A549 (cell line): ENCODE measurements around the gene PPM1B. TPM values are rescaled to one million over a fixed set of nuclear protein-coding genes. Genes with fewer than 3 reads are reported as not detected.

Experiments
- ATAC-seq, 2 experiments: fragments of 200-7000 bp in 1 of 2; fragments of >200 bp in 1 of 2; cut with Nextera tagmentation in 1 of 2; cut with Tn5 transposase in 1 of 2; 3 replicates each; pipeline versions ENCODE4 v1.8.0 to v1.9.1; 2018 to 2020; ENCODE audit warnings: mild to moderate bottlenecking in 1 of 2, moderate library complexity in 1 of 2
- CTCF ChIA-PET: fragments of 300-600 bp; sonication (Branson Sonifier 250); formaldehyde crosslinking; extraction: SDS; loops from one replicate; lab custom pipeline; 2021; ENCODE audit warnings: antibody characterized with exemption, inconsistent platforms; lab: Yijun Ruan, JAX
- POLR2A ChIA-PET: fragments of 350-600 bp; formaldehyde crosslinking; extraction: SDS; loops from one replicate; lab custom pipeline; 2021; ENCODE audit warnings: antibody characterized with exemption, inconsistent platforms; lab: Yijun Ruan, JAX
- DNase-seq, 2 experiments: peaks; one replicate each; pipeline versions ENCODE4 v3.0.0 to v3.0.0-alpha.2; 2011 to 2016; ENCODE audit warnings: low read depth in 1 of 2, low spot score in 1 of 2
- FAIRE-seq: peaks from 2 replicates; lab custom pipeline; 2011; peaks lifted over from hg19 to GRCh38; lab: Jason Lieb, UNC
- H3K27ac ChIP-seq, 2 experiments: fragments of >200 bp; sonication (Bioruptor Twin); formaldehyde crosslinking; 3 replicates each; pipeline ENCODE4 v1.5.1; 2016 to 2017
- H3K4me1 ChIP-seq: fragments of >200 bp; sonication (Bioruptor Twin); formaldehyde crosslinking; 3 replicates; pipeline ENCODE4 v1.6.1; 2016
- H3K4me2 ChIP-seq: fragments of >200 bp; sonication (Bioruptor Twin); formaldehyde crosslinking; 3 replicates; pipeline ENCODE4 v1.6.1; 2016
- H3K4me3 ChIP-seq: fragments of >200 bp; sonication (Bioruptor Twin); formaldehyde crosslinking; 3 replicates; pipeline ENCODE4 v1.5.1; 2016
- H3K9me3 ChIP-seq: fragments of >200 bp; sonication (Bioruptor Twin); formaldehyde crosslinking; 3 replicates; pipeline ENCODE4 v1.6.1; 2016
- BHLHE40 ChIP-seq: IDR thresholded peaks from 2 replicates; pipeline ENCODE4 v1.6.1; 2012; ENCODE audit warnings: low read depth, low read length, inconsistent platforms
- CBX8 ChIP-seq: fragments of 200-600 bp; sonication (generic); IDR thresholded peaks from 2 replicates; pipeline ENCODE4 v1.6.1; 2016
- CHD2 ChIP-seq: fragments of 150-350 bp; IDR thresholded peaks from 2 replicates; pipeline ENCODE4 v1.6.1; 2014; ENCODE audit warnings: low read length; ENCODE audit not compliant: partially characterized antibody
- EHF ChIP-seq: fragments of 250-450 bp; sonication (Bioruptor Pico); IDR thresholded peaks from 2 replicates; pipeline ENCODE4 v1.5.0; 2020; ENCODE audit warnings: mild to moderate bottlenecking
- FOSB ChIP-seq: fragments of 250-450 bp; sonication (Bioruptor Pico); IDR thresholded peaks from 2 replicates; pipeline ENCODE4 v1.5.0; 2020; ENCODE audit warnings: mild to moderate bottlenecking, moderate library complexity
- FOSL2 ChIP-seq, 2 experiments: fragments of 450-650 bp in 1 of 2; fragments of >200 bp in 1 of 2; sonication (Bioruptor Twin) in 1 of 2; formaldehyde crosslinking; IDR thresholded peaks; 2 replicates each; pipeline versions ENCODE4 v1.5.0 to v1.6.1; 2016 to 2020; ENCODE audit warnings: mild to moderate bottlenecking in 1 of 2, moderate library complexity in 1 of 2
- FOXS1 ChIP-seq: fragments of 250-450 bp; sonication (Bioruptor Pico); IDR thresholded peaks from 2 replicates; pipeline ENCODE4 v1.5.0; 2020; ENCODE audit warnings: mild to moderate bottlenecking, moderate library complexity
- GATA3 ChIP-seq: IDR thresholded peaks from 2 replicates; pipeline ENCODE4 v1.6.1; 2012; ENCODE audit warnings: borderline replicate concordance
- HOXB13 ChIP-seq: fragments of 250-450 bp; sonication (Bioruptor Pico); IDR thresholded peaks from 2 replicates; pipeline ENCODE4 v1.5.0; 2020; ENCODE audit warnings: low read depth, mild to moderate bottlenecking, moderate library complexity
- HOXB5 ChIP-seq: fragments of 250-450 bp; sonication (Bioruptor Pico); IDR thresholded peaks from 2 replicates; pipeline ENCODE4 v1.5.0; 2020; ENCODE audit warnings: mild to moderate bottlenecking, moderate library complexity
- MAZ ChIP-seq: fragments of 150-350 bp; IDR thresholded peaks from 2 replicates; pipeline ENCODE4 v1.6.1; 2014; ENCODE audit warnings: antibody characterized with exemption, low read depth, low read length, borderline replicate concordance
- NR3C1 ChIP-seq: fragments of >200 bp; sonication (Bioruptor Twin); formaldehyde crosslinking; IDR thresholded peaks from 3 replicates; pipeline ENCODE4 v1.6.1; 2017
- PHF8 ChIP-seq: fragments of 200-600 bp; sonication (generic); IDR thresholded peaks from 2 replicates; pipeline ENCODE4 v1.6.1; 2016; ENCODE audit warnings: low read depth, mild to moderate bottlenecking, antibody characterized with exemption, moderate library complexity, borderline replicate concordance
- POLR2A ChIP-seq: IDR thresholded peaks from 2 replicates; pipeline ENCODE4 v1.6.1; 2012; ENCODE audit warnings: mild to moderate bottlenecking, low read length
- RARB ChIP-seq: fragments of 250-450 bp; sonication (Bioruptor Pico); IDR thresholded peaks from 2 replicates; pipeline ENCODE4 v1.8.0; 2021; ENCODE audit warnings: mild to moderate bottlenecking, moderate library complexity
- RFX5 ChIP-seq: fragments of 450-650 bp; IDR thresholded peaks from 2 replicates; pipeline ENCODE4 v1.7.1; 2014; ENCODE audit warnings: antibody characterized with exemption, mild to moderate bottlenecking, moderate library complexity
- RNF2 ChIP-seq: fragments of 200-600 bp; sonication (generic); IDR thresholded peaks from 2 replicates; pipeline ENCODE4 v1.6.1; 2016; ENCODE audit warnings: low read depth, mild to moderate bottlenecking, antibody characterized with exemption, moderate library complexity, borderline replicate concordance
- SMC3 ChIP-seq: fragments of >200 bp; sonication (Bioruptor Twin); formaldehyde crosslinking; IDR thresholded peaks from 3 replicates; pipeline ENCODE4 v1.6.1; 2018; ENCODE audit warnings: inconsistent platforms
- ZFP36 ChIP-seq: fragments of 450-650 bp; IDR thresholded peaks from 2 replicates; pipeline ENCODE4 v1.6.1; 2014; ENCODE audit warnings: borderline replicate concordance; ENCODE audit not compliant: partially characterized antibody
- WGBS: methylation state at CpG from one replicate; pipeline ENCODE4 v1.1.6; 2017; ENCODE audit errors: missing lambda C conversion rate; 5-methylcytosine and 5-hydroxymethylcytosine counted together
- polyA plus RNA-seq, 4 experiments: library from polyadenylated mRNA; depleted of rRNA in 3 of 4; stranded (reverse); fragments of >200 nt; fragmentation: RNase III in 1 of 4; extraction: RNeasy Plus Mini Kit Qiagen cat#74134 plus additional on column Dnase treatment in 1 of 4; gene quantifications; 2 replicates in 3 of 4; 3 replicates in 1 of 4; pipeline ENCODE4 v1.2.3, GENCODE V29; 2011 to 2017
- TF ChIP-seq, protein P1 (sequence below): fragments of 450-650 bp; IDR thresholded peaks from 2 replicates; pipeline ENCODE4 v1.6.1; 2014; ENCODE audit warnings: antibody characterized with exemption
- TF ChIP-seq, protein P2 (sequence below): fragments of >200 bp; sonication (Bioruptor Twin); formaldehyde crosslinking; IDR thresholded peaks from 3 replicates; pipeline ENCODE4 v1.6.1; 2016
- TF ChIP-seq, protein P3 (sequence below): IDR thresholded peaks from 2 replicates; pipeline ENCODE4 v1.6.1; 2012; ENCODE audit warnings: low read depth, borderline replicate concordance
- TF ChIP-seq, protein P4 (sequence below): fragments of 250-450 bp; sonication (Bioruptor Pico); IDR thresholded peaks from 2 replicates; pipeline ENCODE4 v1.5.0; 2021; ENCODE audit warnings: mild to moderate bottlenecking, moderate library complexity, borderline replicate concordance
- TF ChIP-seq, protein P5 (sequence below): fragments of >200 bp; sonication (Bioruptor Twin); formaldehyde crosslinking; IDR thresholded peaks from 3 replicates; pipeline ENCODE4 v1.5.1; 2016

PPM1B gene
- polyA plus RNA-seq, 2 of the 4 experiments (the other 2 are of a cell fraction): 49.0 to 75.1 TPM

DNA sequence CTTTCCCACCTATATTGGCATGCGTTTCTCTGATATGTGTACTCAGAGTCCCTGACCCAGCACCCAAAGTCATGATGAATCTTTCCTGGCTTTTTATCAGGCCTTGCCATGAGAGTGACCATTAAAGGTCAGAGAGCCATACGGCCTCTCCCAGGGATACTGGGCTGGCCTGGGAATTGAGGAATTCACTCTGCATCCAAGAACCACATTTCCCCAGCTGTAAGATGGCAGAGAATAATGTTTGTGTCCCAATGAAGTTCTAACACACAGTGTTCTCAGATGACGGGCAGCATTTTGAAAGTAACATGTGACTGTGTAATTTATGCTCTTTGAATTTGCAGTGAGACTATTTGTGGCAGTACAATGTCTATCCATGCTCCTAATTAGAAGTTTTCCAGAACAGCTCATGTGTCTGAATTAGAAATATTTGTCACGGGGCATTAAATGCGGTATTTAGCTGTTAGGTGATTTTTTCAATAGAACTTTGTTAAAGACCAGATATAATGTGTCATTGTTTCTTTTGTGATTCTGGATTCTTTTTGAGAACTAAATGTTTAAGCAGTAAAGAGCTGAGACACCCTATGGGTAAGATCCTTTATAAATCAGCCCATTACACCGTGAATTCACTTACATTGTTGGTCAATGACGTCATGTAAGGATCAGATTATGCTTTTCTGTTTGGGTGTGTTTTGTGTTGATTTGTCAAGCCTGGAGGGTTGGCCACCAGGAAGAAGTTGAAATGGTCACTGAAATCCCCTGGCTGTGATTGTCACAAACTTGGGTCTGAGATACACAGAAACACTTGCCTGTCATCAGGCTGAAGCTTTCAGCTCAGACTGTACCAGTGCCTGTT is 99.3 kb downstream of the PPM1B start:
- peak; percentile 55 to 66; a peak in 5 of 6 replicates for ATAC-seq
- peak in 1 of 2 experiments; percentile 68 for DNase-seq
- no peak for TF ChIP-seq EHF (CRISPR knock-in tag)
- TF ChIP-seq HOXB5 (CRISPR knock-in tag): 0 out of 2 replicates have a peak, but pooled peaks have one; percentile 38
- TF ChIP-seq, protein P1, sequence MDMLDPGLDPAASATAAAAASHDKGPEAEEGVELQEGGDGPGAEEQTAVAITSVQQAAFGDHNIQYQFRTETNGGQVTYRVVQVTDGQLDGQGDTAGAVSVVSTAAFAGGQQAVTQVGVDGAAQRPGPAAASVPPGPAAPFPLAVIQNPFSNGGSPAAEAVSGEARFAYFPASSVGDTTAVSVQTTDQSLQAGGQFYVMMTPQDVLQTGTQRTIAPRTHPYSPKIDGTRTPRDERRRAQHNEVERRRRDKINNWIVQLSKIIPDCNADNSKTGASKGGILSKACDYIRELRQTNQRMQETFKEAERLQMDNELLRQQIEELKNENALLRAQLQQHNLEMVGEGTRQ: no peak
- TF ChIP-seq FOSL2 (IDR thresholded peaks at IDR 0.05): no peak
- peak; percentile 78 for TF ChIP-seq FOSL2 (CRISPR knock-in tag; IDR thresholded peaks at IDR 0.05)
- no peak for TF ChIP-seq POLR2A
- TF ChIP-seq MAZ: no peak
- no peak for TF ChIP-seq NR3C1
- TF ChIP-seq RNF2: no peak
- TF ChIP-seq RARB (CRISPR knock-in tag): no peak
- TF ChIP-seq GATA3: no peak
- no peak for TF ChIP-seq BHLHE40
- TF ChIP-seq FOSB (CRISPR knock-in tag): no peak
- no peak for TF ChIP-seq RFX5
- TF ChIP-seq CHD2: no peak
- H3K27ac ChIP-seq: peak overlapping the region; percentile 31 to 64; a peak in 5 of 6 replicates
- H3K4me2 ChIP-seq: peak overlapping the region; percentile 46
- no peaks in the 10 kb centered on the region for H3K9me3 ChIP-seq
- 43% methylated on average over 7 of the region's 7 CpGs for WGBS
- H3K4me1 ChIP-seq: peaks cover 25% of the 10 kb centered on the region
- FAIRE-seq: peak; percentile 89
- POLR2A ChIA-PET: interaction anchor here (1.0 kb wide), 1 partner anchor 23 kb away, joined by 4 read pairs; no protein-coding TSS in a partner anchor
- CTCF ChIA-PET: interaction anchor here (0.9 to 4.7 kb wide), 11 partner anchors 10 to 702 kb away, joined by 3 to 31 read pairs (median 4); no protein-coding TSS in a partner anchor
- no peak overlapping the region for H3K4me3 ChIP-seq

DNA sequence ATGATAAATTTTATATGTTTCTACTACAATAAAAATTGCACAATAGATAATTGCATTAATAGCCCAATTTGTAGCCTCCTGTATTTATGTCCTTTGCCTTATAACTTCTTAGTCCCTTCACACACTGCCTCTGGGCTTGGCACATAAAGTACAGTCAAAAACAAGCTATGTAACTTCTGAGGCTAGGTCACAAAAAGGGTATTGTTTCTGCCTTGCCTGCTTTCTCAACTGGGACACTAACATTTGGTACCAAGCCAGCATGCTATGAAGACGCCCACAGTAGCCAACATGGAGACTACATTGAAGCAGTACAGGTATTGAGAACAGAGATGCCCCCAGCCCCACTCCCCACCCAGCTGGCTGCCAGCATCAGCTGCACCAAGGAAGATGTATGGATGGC is 101.2 kb downstream of the PPM1B start:
- WGBS: 78% methylated on average over 1 of the region's 1 CpG
- no peaks in the 10 kb centered on the region for H3K9me3 ChIP-seq
- CTCF ChIA-PET: interaction anchor here (0.6 to 4.7 kb wide), 5 partner anchors 22 to 686 kb away, joined by 3 to 31 read pairs (median 3); no protein-coding TSS in a partner anchor
- TF ChIP-seq, protein P1: no peak
- TF ChIP-seq CBX8 (no peak), FOXS1 (CRISPR knock-in tag) (no peak), SMC3 (no peak), HOXB13 (CRISPR knock-in tag) (no peak), PHF8 (no peak), GATA3 (no peak), ZFP36 (no peak), FOSL2 (IDR thresholded peaks at IDR 0.05) (no peak), FOSL2 (CRISPR knock-in tag; IDR thresholded peaks at IDR 0.05) (no peak)
- TF ChIP-seq, protein P2, sequence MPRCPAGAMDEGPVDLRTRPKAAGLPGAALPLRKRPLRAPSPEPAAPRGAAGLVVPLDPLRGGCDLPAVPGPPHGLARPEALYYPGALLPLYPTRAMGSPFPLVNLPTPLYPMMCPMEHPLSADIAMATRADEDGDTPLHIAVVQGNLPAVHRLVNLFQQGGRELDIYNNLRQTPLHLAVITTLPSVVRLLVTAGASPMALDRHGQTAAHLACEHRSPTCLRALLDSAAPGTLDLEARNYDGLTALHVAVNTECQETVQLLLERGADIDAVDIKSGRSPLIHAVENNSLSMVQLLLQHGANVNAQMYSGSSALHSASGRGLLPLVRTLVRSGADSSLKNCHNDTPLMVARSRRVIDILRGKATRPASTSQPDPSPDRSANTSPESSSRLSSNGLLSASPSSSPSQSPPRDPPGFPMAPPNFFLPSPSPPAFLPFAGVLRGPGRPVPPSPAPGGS: no peak
- TF ChIP-seq, protein P3, sequence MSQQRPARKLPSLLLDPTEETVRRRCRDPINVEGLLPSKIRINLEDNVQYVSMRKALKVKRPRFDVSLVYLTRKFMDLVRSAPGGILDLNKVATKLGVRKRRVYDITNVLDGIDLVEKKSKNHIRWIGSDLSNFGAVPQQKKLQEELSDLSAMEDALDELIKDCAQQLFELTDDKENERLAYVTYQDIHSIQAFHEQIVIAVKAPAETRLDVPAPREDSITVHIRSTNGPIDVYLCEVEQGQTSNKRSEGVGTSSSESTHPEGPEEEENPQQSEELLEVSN: no peak
- TF ChIP-seq, protein P4, sequence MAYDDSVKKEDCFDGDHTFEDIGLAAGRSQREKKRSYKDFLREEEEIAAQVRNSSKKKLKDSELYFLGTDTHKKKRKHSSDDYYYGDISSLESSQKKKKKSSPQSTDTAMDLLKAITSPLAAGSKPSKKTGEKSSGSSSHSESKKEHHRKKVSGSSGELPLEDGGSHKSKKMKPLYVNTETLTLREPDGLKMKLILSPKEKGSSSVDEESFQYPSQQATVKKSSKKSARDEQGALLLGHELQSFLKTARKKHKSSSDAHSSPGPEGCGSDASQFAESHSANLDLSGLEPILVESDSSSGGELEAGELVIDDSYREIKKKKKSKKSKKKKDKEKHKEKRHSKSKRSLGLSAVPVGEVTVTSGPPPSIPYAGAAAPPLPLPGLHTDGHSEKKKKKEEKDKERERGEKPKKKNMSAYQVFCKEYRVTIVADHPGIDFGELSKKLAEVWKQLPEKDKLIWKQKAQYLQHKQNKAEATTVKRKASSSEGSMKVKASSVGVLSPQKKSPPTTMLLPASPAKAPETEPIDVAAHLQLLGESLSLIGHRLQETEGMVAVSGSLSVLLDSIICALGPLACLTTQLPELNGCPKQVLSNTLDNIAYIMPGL (CRISPR knock-in tag): no peak
- TF ChIP-seq, protein P5, sequence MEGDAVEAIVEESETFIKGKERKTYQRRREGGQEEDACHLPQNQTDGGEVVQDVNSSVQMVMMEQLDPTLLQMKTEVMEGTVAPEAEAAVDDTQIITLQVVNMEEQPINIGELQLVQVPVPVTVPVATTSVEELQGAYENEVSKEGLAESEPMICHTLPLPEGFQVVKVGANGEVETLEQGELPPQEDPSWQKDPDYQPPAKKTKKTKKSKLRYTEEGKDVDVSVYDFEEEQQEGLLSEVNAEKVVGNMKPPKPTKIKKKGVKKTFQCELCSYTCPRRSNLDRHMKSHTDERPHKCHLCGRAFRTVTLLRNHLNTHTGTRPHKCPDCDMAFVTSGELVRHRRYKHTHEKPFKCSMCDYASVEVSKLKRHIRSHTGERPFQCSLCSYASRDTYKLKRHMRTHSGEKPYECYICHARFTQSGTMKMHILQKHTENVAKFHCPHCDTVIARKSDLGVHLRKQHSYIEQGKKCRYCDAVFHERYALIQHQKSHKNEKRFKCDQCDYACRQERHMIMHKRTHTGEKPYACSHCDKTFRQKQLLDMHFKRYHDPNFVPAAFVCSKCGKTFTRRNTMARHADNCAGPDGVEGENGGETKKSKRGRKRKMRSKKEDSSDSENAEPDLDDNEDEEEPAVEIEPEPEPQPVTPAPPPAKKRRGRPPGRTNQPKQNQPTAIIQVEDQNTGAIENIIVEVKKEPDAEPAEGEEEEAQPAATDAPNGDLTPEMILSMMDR: no peak
- H3K27ac ChIP-seq: no peak overlapping the region
- peaks cover 33% of the 10 kb centered on the region for H3K4me1 ChIP-seq
- POLR2A ChIA-PET: no interaction called here
- no peak for DNase-seq
- H3K4me3 ChIP-seq: no peak overlapping the region
- no peak for FAIRE-seq
- H3K4me2 ChIP-seq: no peak overlapping the region
- ATAC-seq: no peak
